SK-N-SH (cell line): ENCODE measurements around the gene ZNF221. TPM values are rescaled to one million over a fixed set of nuclear protein-coding genes. Genes with fewer than 3 reads are reported as not detected.

Experiments used
- CTCF ChIA-PET: fragments of 300-600, 350-600 bp; formaldehyde crosslinking; extraction: SDS; loops from one replicate; lab custom pipeline; 2021; lab: Yijun Ruan, JAX
- POLR2A ChIA-PET: fragments of 350-600 bp; sonication (Branson Sonifier 250); formaldehyde crosslinking; extraction: SDS; loops from one replicate; lab custom pipeline; 2020; ENCODE audit warnings: antibody characterized with exemption, inconsistent platforms; lab: Yijun Ruan, JAX
- DNase-seq: peaks from one replicate; pipeline ENCODE4 v3.0.0; 2012
- H2AFZ ChIP-seq: fragments of 200-600 bp; sonication (generic); 2 replicates; pipeline ENCODE4 v1.8.1; 2016; ENCODE audit warnings: antibody characterized with exemption, mild to moderate bottlenecking, low read depth
- H3F3A ChIP-seq: fragments of 200-600 bp; sonication (generic); replicated peaks from 2 replicates; pipeline ENCODE3; 2016; ENCODE audit warnings: antibody characterized with exemption, mild to moderate bottlenecking; ENCODE audit not compliant: insufficient read depth
- H3K27ac ChIP-seq, 2 experiments: fragments of 200-500 bp in 1 of 2; fragments of 200-600 bp in 1 of 2; sonication (Bioruptor generic) in 1 of 2; sonication (generic), shearing (Covaris generic) in 1 of 2; 2 replicates each; pipeline versions ENCODE4 v1.5.1 to v1.6.1; 2014 to 2016; ENCODE audit warnings: low read depth in 2 of 2, inconsistent platforms in 1 of 2, low read length in 1 of 2, mild to moderate bottlenecking in 1 of 2, mixed read lengths in 1 of 2
- H3K27me3 ChIP-seq: fragments of 200-600 bp; sonication (generic), shearing (Covaris generic); 2 replicates; pipeline ENCODE4 v1.6.1; 2016; ENCODE audit warnings: mixed run types; ENCODE audit not compliant: insufficient read depth
- H3K36me3 ChIP-seq, 2 experiments: fragments of 200-500 bp in 1 of 2; fragments of 200-600 bp in 1 of 2; sonication (Bioruptor generic) in 1 of 2; sonication (generic) in 1 of 2; replicated peaks in 1 of 2; 2 replicates each; pipeline versions ENCODE3 to v1.5.1; 2014 to 2016; ENCODE audit warnings: low read length in 1 of 2, mild to moderate bottlenecking in 1 of 2; ENCODE audit not compliant: insufficient read depth in 2 of 2, control insufficient read depth in 1 of 2
- H3K4me1 ChIP-seq, 2 experiments: fragments of 200-500 bp in 1 of 2; fragments of 200-600 bp in 1 of 2; sonication (Bioruptor generic) in 1 of 2; sonication (generic), shearing (Covaris generic) in 1 of 2; 2 replicates each; pipeline versions ENCODE4 v1.5.1 to v1.6.1; 2014 to 2016; ENCODE audit warnings: low read depth in 1 of 2, low read length in 1 of 2, mixed run types in 1 of 2; ENCODE audit not compliant: insufficient read depth in 2 of 2, control insufficient read depth in 1 of 2
- H3K4me2 ChIP-seq: fragments of 200-600 bp; sonication (generic), shearing (Covaris generic); 2 replicates; pipeline ENCODE4 v1.6.1; 2017; ENCODE audit warnings: mixed run types
- H3K4me3 ChIP-seq, 2 experiments: fragments of 200-500 bp in 1 of 2; fragments of 200-600 bp in 1 of 2; sonication (Bioruptor generic) in 1 of 2; sonication (generic), shearing (Covaris generic) in 1 of 2; 2 replicates each; pipeline versions ENCODE4 v1.5.1 to v1.8.1; 2014 to 2016; ENCODE audit warnings: low read depth in 2 of 2, inconsistent platforms in 1 of 2, low read length in 1 of 2, mild to moderate bottlenecking in 1 of 2, mixed read lengths in 1 of 2, moderate library complexity in 1 of 2
- H3K79me2 ChIP-seq: fragments of 200-600 bp; sonication (generic); 2 replicates; pipeline ENCODE4 v1.8.1; 2017; ENCODE audit warnings: mild to moderate bottlenecking; ENCODE audit not compliant: insufficient read depth
- H3K9ac ChIP-seq: fragments of 200-600 bp; sonication (generic); 2 replicates; pipeline ENCODE4 v1.6.1; 2017; ENCODE audit warnings: mixed run types
- H3K9me2 ChIP-seq: fragments of 200-600 bp; sonication (generic); 2 replicates; pipeline ENCODE4 v1.6.1; 2017; ENCODE audit warnings: mixed run types
- H3K9me3 ChIP-seq: fragments of 200-600 bp; sonication (generic); 2 replicates; pipeline ENCODE4 v1.6.1; 2017; ENCODE audit warnings: mixed run types, mild to moderate bottlenecking, moderate library complexity
- H4K20me1 ChIP-seq: fragments of 200-600 bp; sonication (generic); 2 replicates; pipeline ENCODE4 v1.6.1; 2017; ENCODE audit warnings: mild to moderate bottlenecking, mixed run types; ENCODE audit not compliant: insufficient read depth
- FOSL2 ChIP-seq: IDR thresholded peaks from 2 replicates; pipeline ENCODE4 v1.4.0; 2012; ENCODE audit warnings: low read depth, mild to moderate bottlenecking, moderate library complexity, borderline replicate concordance
- FOXM1 ChIP-seq: IDR thresholded peaks from 2 replicates; pipeline ENCODE4 v1.4.0; 2012; ENCODE audit warnings: low read depth, mild to moderate bottlenecking
- GATA2 ChIP-seq: sonication (generic); formaldehyde crosslinking; IDR thresholded peaks from 2 replicates; pipeline ENCODE4 v1.5.0; 2020; ENCODE audit warnings: mild to moderate bottlenecking, missing genetic modification reagents
- JUND ChIP-seq: IDR thresholded peaks from 2 replicates; pipeline ENCODE4 v1.4.0; 2012
- PBX3 ChIP-seq: IDR thresholded peaks from 2 replicates; pipeline ENCODE4; 2012
- POLR2AphosphoS5 ChIP-seq: IDR thresholded peaks from 2 replicates; pipeline ENCODE4 v1.6.1; 2012; ENCODE audit warnings: low read depth, low read length
- RAD21 ChIP-seq: IDR thresholded peaks from 2 replicates; pipeline ENCODE4 v1.6.1; 2012; ENCODE audit warnings: mild to moderate bottlenecking, low read length
- REST ChIP-seq: IDR thresholded peaks from 2 replicates; pipeline ENCODE4 v1.6.1; 2012; ENCODE audit warnings: mild to moderate bottlenecking, low read depth, low read length, moderate library complexity
- RXRA ChIP-seq: IDR thresholded peaks from 2 replicates; pipeline ENCODE4 v1.4.0; 2012; ENCODE audit warnings: low read depth, mild to moderate bottlenecking, borderline replicate concordance
- TAF1 ChIP-seq: IDR thresholded peaks from 2 replicates; pipeline ENCODE4 v1.6.1; 2012; ENCODE audit warnings: low read depth, mild to moderate bottlenecking, low read length, moderate library complexity, borderline replicate concordance
- USF2 ChIP-seq: fragments of 150-350 bp; IDR thresholded peaks from 2 replicates; pipeline ENCODE4 v1.6.1; 2017; ENCODE audit warnings: antibody characterized with exemption, low read length, low read depth, borderline replicate concordance
- YY1 ChIP-seq: IDR thresholded peaks from 2 replicates; pipeline ENCODE4 v1.4.0; 2012; ENCODE audit warnings: low read depth, mild to moderate bottlenecking
- WGBS: methylation state at CpG from one replicate; pipeline ENCODE4 v1.1.6; 2017; ENCODE audit warnings: low lambda C conversion rate; 5-methylcytosine and 5-hydroxymethylcytosine counted together
- polyA plus RNA-seq, 3 experiments: library from polyadenylated mRNA; depleted of rRNA; stranded (reverse); fragments of >200 nt; gene quantifications; 2 replicates each; pipeline ENCODE4 v1.2.3, GENCODE V29; 2012

Gene ZNF221
- polyA plus RNA-seq, 1 of the 3 experiments (the other 2 are of a cell fraction), result 0.64 TPM

- TF ChIP-seq REST, result no peak
- no peak for TF ChIP-seq USF2
- TF ChIP-seq YY1, result no peak
- TF ChIP-seq, all 33 proteins: peak for 0
Observed at GRCh38 chr19:43960411-43960810, 9.4 kb downstream of the ZNF221 start (continued).

GRCh38 chr19:43966079-43966694 is 15.2 kb downstream of the ZNF221 start:
- Histone ChIP-seq H3K4me1 (no peaks in the 10 kb centered on the region), H3K27ac (no peak overlapping the region), H3K36me3 (peaks cover 64 to 66% of the 10 kb centered on the region in 2 experiments), H3K9me2 (no peaks in the 10 kb centered on the region), H3K4me3 (peak overlapping the region in 1 of 2 experiments; percentile 26; a peak in 1 of 4 replicates), H2AFZ (no peak overlapping the region), H3K79me2 (no peaks in the 10 kb centered on the region), H3K27me3 (no peaks in the 10 kb centered on the region), H4K20me1 (no peaks in the 10 kb centered on the region), H3K4me2 (no peak overlapping the region), H3K9me3 (peaks cover 35% of the 10 kb centered on the region), H3K9ac (no peak overlapping the region), H3F3A (peaks cover 4% of the 10 kb centered on the region)
- POLR2A ChIA-PET, result no interaction called here
- TF ChIP-seq POLR2AphosphoS5 (no peak), RXRA (no peak), RAD21 (no peak), GATA2 (CRISPR knock-in tag) (no peak), FOSL2 (no peak), PBX3 (no peak), FOXM1 (no peak), TAF1 (no peak), USF2 (no peak), JUND (no peak)
- DNase-seq, result no peak
- 81% methylated on average over 3 of the region's 3 CpGs for WGBS
- CTCF ChIA-PET, result no interaction called here
